HG02678 (cell line): ENCODE data around the gene MEI1.
"Not testable (repeated sequence)": the region's sequence is repeated elsewhere in the genome, so short reads cannot be mapped to it uniquely, and the experiment has no call there.

ENCODE experiments used
- ATAC-seq: cut with Tn5 transposase; IDR thresholded peaks from one replicate; pipeline ENCODE4 v1.9.1; 2021; ENCODE audit warnings: mild to moderate bottlenecking, moderate library complexity; ENCODE audit not compliant: unreplicated experiment

Gene MEI1

GRCh38 chr22:41699264-41700107 lies at the start of gene MEI1:
Gene MEI1 (plus strand): TSS chr22:41699503. CDS start chr22:41699539, 36 bp downstream.
- no peak for ATAC-seq

- ATAC-seq: no peak
These were observed 49.1 kb upstream of the MEI1 start for GRCh38 chr22:41650229-41650628.

GRCh38 chr22:41650821-41651220 lies 48.5 kb upstream of the MEI1 start:
- ATAC-seq: no peak

- ATAC-seq: no peak
These were observed 45.0 kb upstream of the MEI1 start for GRCh38 chr22:41654322-41654721.

- no peak for ATAC-seq
These were observed 42.7 kb upstream of the MEI1 start for GRCh38 chr22:41656556-41656955.

GRCh38 chr22:41657709-41658108 lies 41.6 kb upstream of the MEI1 start:
- no peak for ATAC-seq

GRCh38 chr22:41658869-41659268 lies 40.4 kb upstream of the MEI1 start:
- ATAC-seq: no peak

GRCh38 chr22:41659941-41660340 lies 39.4 kb upstream of the MEI1 start:
- no peak for ATAC-seq

GRCh38 chr22:41660416-41660815 lies 38.9 kb upstream of the MEI1 start:
- no peak for ATAC-seq

GRCh38 chr22:41661088-41661487 lies 38.2 kb upstream of the MEI1 start:
- ATAC-seq: no peak

GRCh38 chr22:41661713-41662112 lies 37.6 kb upstream of the MEI1 start:
- ATAC-seq: no peak

GRCh38 chr22:41663594-41663993 lies 35.7 kb upstream of the MEI1 start:
- not testable (repeated sequence) for ATAC-seq

- ATAC-seq: no peak
These were observed 34.8 kb upstream of the MEI1 start for GRCh38 chr22:41664490-41664889.

GRCh38 chr22:41664951-41665350 lies 34.4 kb upstream of the MEI1 start:
- ATAC-seq: no peak

GRCh38 chr22:41668971-41669911 lies 30.1 kb upstream of the MEI1 start:
- no peak for ATAC-seq

GRCh38 chr22:41672096-41672495 lies 27.2 kb upstream of the MEI1 start:
- ATAC-seq: not testable (repeated sequence)

- ATAC-seq: no peak
These were observed 26.4 kb upstream of the MEI1 start for GRCh38 chr22:41672780-41673509.

- no peak for ATAC-seq
These were observed 24.4 kb upstream of the MEI1 start for GRCh38 chr22:41674846-41675340.

GRCh38 chr22:41676134-41676533 lies 23.2 kb upstream of the MEI1 start:
- ATAC-seq: no peak

GRCh38 chr22:41681616-41682015 lies 17.7 kb upstream of the MEI1 start:
- ATAC-seq: no peak
